ENCODE measurements around the gene FITM1. TPM values are rescaled to one million over a fixed set of nuclear protein-coding genes. Genes with fewer than 3 reads are reported as not detected.

FITM1 gene
- total and polyA plus RNA-seq, 2 experiments from 2014 or later, result 0.53 TPM; not detected in 1

- TF ChIP-seq, protein P1, sequence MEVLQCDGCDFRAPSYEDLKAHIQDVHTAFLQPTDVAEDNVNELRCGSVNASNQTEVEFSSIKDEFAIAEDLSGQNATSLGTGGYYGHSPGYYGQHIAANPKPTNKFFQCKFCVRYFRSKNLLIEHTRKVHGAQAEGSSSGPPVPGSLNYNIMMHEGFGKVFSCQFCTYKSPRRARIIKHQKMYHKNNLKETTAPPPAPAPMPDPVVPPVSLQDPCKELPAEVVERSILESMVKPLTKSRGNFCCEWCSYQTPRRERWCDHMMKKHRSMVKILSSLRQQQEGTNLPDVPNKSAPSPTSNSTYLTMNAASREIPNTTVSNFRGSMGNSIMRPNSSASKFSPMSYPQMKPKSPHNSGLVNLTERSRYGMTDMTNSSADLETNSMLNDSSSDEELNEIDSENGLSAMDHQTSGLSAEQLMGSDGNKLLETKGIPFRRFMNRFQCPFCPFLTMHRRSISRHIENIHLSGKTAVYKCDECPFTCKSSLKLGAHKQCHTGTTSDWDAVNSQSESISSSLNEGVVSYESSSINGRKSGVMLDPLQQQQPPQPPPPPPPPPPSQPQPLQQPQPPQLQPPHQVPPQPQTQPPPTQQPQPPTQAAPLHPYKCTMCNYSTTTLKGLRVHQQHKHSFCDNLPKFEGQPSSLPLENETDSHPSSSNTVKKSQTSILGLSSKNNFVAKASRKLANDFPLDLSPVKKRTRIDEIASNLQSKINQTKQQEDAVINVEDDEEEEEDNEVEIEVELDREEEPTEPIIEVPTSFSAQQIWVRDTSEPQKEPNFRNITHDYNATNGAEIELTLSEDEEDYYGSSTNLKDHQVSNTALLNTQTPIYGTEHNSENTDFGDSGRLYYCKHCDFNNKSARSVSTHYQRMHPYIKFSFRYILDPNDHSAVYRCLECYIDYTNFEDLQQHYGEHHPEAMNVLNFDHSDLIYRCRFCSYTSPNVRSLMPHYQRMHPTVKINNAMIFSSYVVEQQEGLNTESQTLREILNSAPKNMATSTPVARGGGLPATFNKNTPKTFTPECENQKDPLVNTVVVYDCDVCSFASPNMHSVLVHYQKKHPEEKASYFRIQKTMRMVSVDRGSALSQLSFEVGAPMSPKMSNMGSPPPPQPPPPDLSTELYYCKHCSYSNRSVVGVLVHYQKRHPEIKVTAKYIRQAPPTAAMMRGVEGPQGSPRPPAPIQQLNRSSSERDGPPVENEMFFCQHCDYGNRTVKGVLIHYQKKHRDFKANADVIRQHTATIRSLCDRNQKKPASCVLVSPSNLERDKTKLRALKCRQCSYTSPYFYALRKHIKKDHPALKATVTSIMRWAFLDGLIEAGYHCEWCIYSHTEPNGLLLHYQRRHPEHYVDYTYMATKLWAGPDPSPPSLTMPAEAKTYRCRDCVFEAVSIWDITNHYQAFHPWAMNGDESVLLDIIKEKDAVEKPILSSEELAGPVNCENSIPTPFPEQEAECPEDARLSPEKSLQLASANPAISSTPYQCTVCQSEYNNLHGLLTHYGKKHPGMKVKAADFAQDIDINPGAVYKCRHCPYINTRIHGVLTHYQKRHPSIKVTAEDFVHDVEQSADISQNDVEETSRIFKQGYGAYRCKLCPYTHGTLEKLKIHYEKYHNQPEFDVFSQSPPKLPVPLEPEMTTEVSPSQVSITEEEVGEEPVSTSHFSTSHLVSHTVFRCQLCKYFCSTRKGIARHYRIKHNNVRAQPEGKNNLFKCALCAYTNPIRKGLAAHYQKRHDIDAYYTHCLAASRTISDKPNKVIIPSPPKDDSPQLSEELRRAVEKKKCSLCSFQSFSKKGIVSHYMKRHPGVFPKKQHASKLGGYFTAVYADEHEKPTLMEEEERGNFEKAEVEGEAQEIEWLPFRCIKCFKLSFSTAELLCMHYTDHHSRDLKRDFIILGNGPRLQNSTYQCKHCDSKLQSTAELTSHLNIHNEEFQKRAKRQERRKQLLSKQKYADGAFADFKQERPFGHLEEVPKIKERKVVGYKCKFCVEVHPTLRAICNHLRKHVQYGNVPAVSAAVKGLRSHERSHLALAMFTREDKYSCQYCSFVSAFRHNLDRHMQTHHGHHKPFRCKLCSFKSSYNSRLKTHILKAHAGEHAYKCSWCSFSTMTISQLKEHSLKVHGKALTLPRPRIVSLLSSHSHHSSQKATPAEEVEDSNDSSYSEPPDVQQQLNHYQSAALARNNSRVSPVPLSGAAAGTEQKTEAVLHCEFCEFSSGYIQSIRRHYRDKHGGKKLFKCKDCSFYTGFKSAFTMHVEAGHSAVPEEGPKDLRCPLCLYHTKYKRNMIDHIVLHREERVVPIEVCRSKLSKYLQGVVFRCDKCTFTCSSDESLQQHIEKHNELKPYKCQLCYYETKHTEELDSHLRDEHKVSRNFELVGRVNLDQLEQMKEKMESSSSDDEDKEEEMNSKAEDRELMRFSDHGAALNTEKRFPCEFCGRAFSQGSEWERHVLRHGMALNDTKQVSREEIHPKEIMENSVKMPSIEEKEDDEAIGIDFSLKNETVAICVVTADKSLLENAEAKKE (CRISPR knock-in tag; IDR thresholded peaks at IDR 0.05), result no peak
These were observed 14.0 kb downstream of the FITM1 start (continued) for GRCh38 chr14:24144451-24144850.

DNA sequence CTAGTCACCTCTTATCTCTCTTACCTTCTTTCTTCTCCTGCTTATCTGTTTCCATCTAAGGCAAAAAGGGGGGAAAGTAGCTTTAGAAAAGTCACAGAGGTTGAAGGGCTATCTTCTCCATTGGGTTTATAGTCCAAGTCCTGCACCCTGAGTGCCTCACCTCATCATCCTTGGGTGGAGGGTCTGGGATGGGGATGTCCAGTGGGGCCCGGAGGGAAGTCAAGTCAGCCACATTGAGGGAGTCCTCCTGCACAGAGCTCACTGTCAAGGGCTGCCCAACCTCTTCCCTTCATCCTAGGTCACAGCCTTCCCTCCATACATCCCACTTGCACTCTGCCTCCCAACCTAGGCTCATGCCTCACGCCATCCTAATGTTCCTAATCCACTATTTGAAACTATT, 14.8 kb downstream of the FITM1 start:
- no peak for ATAC-seq
- Histone ChIP-seq H3K27me3 (ENCODE audit: insufficient read depth) (no peaks in the 10 kb centered on the region), H3K9me2 (ENCODE audit: insufficient read depth) (no peaks in the 10 kb centered on the region), H3K36me3 (ENCODE audit: insufficient read depth) (peaks cover 20% of the 10 kb centered on the region), H3K4me1 (ENCODE audit: insufficient read depth) (peaks cover 18% of the 10 kb centered on the region), H4K20me1 (replicated peaks; ENCODE audit: insufficient read depth) (peaks cover 7% of the 10 kb centered on the region; the same call in 1 of the 2 replicates), H3K4me2 (peak overlapping the region; percentile 95), H3K4me3 (peak overlapping the region; percentile 70; the same call in 1 of the 2 replicates), H3K79me2 (replicated peaks; ENCODE audit: insufficient read depth) (peaks cover 44% of the 10 kb centered on the region), H2AFZ (no peak overlapping the region), H3K27ac (ENCODE audit: low read depth) (no peak overlapping the region), H3F3A (replicated peaks; ENCODE audit: low read depth) (peaks cover 14% of the 10 kb centered on the region)
- Mint-ChIP-seq H3K9me3 (no peaks in the 10 kb centered on the region), H3K4me1 (peaks cover 23% of the 10 kb centered on the region), H3K4me3 (peak overlapping the region; percentile 99; the same call in 2 of the 3 replicates), H3K36me3 (ENCODE audit: low read depth) (peaks cover 49% of the 10 kb centered on the region), H3K27me3 (ENCODE audit: insufficient read depth, low read depth, poor library complexity) (peaks cover 23% of the 10 kb centered on the region), H3K27ac (no peak overlapping the region)
- no peak for DNase-seq (ENCODE audit: low spot score)
- no peak for TF ChIP-seq EZH2phosphoT487 (IDR thresholded peaks at IDR 0.05; ENCODE audit: unreplicated experiment)
- TF ChIP-seq CREB1 (CRISPR knock-in tag; IDR thresholded peaks at IDR 0.05; ENCODE audit: low read depth), result no peak
- TF ChIP-seq NANOG (IDR thresholded peaks at IDR 0.05; ENCODE audit: borderline replicate concordance), result no peak
- TF ChIP-seq ETS1 (IDR thresholded peaks at IDR 0.05), result no peak
- TF ChIP-seq, protein P2, sequence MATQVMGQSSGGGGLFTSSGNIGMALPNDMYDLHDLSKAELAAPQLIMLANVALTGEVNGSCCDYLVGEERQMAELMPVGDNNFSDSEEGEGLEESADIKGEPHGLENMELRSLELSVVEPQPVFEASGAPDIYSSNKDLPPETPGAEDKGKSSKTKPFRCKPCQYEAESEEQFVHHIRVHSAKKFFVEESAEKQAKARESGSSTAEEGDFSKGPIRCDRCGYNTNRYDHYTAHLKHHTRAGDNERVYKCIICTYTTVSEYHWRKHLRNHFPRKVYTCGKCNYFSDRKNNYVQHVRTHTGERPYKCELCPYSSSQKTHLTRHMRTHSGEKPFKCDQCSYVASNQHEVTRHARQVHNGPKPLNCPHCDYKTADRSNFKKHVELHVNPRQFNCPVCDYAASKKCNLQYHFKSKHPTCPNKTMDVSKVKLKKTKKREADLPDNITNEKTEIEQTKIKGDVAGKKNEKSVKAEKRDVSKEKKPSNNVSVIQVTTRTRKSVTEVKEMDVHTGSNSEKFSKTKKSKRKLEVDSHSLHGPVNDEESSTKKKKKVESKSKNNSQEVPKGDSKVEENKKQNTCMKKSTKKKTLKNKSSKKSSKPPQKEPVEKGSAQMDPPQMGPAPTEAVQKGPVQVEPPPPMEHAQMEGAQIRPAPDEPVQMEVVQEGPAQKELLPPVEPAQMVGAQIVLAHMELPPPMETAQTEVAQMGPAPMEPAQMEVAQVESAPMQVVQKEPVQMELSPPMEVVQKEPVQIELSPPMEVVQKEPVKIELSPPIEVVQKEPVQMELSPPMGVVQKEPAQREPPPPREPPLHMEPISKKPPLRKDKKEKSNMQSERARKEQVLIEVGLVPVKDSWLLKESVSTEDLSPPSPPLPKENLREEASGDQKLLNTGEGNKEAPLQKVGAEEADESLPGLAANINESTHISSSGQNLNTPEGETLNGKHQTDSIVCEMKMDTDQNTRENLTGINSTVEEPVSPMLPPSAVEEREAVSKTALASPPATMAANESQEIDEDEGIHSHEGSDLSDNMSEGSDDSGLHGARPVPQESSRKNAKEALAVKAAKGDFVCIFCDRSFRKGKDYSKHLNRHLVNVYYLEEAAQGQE (IDR thresholded peaks at IDR 0.05; ENCODE audit: unreplicated experiment), result no peak
- TF ChIP-seq JUNB (IDR thresholded peaks at IDR 0.05; ENCODE audit: unreplicated experiment), result no peak
